Stimulated activated CD4-positive, alpha-beta T cell treated with anti-CD3 and anti-CD28 coated beads, Interleukin-15, amount 100 ng/mL, for 24 hours (primary cell): ENCODE results near the gene TSPAN15.

Experiments
- DNase-seq: peaks from one replicate; pipeline ENCODE4 v3.0.0-alpha.2; 2020

The TSPAN15 gene

GRCh38 chr10:69451209-69451783 lies at the start of gene TSPAN15:
TSS of gene TSPAN15 (plus strand) at chr10:69451465. CDS start at chr10:69451595, 130 bp downstream.
- peak; percentile 89 for DNase-seq

DNA sequence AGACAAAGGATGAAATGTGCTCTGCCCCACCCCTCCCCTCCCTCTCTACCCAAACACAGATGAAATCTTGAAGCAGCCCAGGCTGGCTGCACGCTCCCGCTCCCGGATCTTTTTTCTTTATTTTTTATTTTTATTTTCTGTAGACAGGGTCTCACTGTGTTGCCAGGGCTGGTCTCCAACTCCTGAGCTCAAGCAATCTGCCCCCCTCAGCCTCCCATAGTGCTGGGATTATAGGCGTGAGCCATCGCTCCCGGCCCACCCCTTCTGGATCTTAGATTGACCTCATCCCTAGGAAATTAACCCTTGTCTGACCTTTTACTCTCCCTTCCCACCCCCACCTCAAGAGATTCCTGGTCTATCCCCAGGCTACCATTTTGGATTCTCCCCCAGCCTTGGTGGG lies 48.9 kb upstream of the TSPAN15 start:
- DNase-seq = no peak

GRCh38 chr10:69403066-69403465 lies 48.2 kb upstream of the TSPAN15 start:
- no peak for DNase-seq

- DNase-seq = no peak
These were observed 47.7 kb upstream of the TSPAN15 start for GRCh38 chr10:69403519-69403918.

- DNase-seq = no peak
These were observed 46.5 kb upstream of the TSPAN15 start for GRCh38 chr10:69404786-69405185.

DNA sequence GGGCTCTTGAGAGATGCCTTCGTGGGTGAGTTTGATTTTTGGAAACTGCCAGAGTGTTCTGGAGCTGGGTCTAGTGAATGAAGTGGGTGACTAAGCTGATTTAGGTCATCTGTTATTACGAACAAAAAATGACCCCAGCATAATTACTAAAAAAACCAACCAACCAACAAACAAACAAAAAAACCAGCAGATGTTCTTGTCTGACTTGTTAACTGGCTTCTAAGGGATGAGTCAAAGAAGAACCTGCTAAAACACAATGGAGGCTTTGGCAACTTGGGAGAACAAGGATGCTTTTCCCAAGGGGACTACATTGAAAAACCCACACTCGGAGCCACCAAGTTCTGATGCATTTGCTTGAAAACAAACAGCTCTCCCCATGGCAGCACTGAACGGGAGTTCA lies 46.0 kb upstream of the TSPAN15 start:
- no peak for DNase-seq

- DNase-seq = no peak
These were observed 44.9 kb upstream of the TSPAN15 start for GRCh38 chr10:69406302-69406811.

DNA sequence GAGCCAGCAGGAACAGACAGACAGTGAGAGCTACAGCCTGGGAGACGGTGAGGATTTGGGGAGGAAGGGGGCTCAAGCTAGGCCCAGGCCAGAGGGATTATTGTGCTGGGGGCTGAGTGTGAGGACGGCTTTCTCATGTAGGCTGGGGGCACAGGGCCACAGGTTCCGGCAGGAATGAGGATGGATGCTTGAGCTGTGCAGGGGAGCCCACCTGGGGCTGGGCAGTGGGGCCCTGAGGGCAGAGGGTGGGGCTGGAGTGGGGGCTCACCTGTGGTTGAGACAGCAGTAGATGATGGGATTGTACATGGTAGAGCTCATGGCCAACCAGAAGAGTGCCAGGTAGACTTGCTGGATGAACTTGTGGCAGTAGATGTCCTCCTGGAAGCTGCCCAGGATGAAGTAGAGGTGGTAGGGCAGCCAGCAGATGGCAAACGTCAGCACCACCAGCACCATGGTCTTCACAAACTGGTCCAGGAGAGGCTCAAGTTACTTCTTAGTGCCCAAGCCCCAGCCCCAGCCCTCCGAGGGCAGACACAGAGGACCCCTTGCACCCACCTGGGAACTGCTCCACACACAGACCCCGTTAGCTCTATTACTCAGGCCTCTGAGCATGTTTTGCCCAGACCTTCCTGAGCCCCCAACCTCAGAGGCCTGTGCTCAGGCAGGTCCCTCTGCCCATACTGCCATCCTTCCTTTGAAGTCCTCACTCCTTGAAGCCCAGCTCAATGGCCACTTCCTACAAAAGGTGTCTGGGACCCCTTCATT lies 44.3 kb upstream of the TSPAN15 start:
- DNase-seq = no peak

GRCh38 chr10:69407621-69408301 lies 43.5 kb upstream of the TSPAN15 start:
- peak; percentile 40 for DNase-seq

GRCh38 chr10:69408318-69409175 lies 42.7 kb upstream of the TSPAN15 start:
- DNase-seq = peak; percentile 91

GRCh38 chr10:69409176-69409495 lies 42.1 kb upstream of the TSPAN15 start:
- DNase-seq = no peak

DNA sequence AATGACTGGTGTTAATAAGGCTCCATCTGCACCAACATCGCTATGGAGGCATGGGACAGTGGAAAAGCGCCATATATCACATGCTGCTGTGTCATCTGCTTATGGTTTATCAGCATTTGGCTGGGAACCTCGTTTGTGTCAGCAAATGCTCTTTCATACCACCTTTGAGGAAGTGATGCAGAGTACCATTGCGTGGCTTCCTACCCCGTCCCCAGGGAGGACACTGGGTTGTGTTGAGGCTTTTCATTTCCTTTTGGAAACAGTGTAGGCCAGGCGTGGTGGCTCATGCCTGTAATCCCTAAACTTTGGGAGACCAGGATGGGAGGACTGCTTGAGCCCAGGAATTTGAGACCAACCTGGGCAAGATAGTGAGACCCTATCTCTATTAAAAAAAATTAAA lies 41.3 kb upstream of the TSPAN15 start:
- no peak for DNase-seq

- DNase-seq = no peak
These were observed 40.8 kb upstream of the TSPAN15 start for GRCh38 chr10:69410487-69410886.

GRCh38 chr10:69411476-69411875 lies 39.8 kb upstream of the TSPAN15 start:
- DNase-seq = no peak

- no peak for DNase-seq
These were observed 39.0 kb upstream of the TSPAN15 start for GRCh38 chr10:69412232-69412790.

DNA sequence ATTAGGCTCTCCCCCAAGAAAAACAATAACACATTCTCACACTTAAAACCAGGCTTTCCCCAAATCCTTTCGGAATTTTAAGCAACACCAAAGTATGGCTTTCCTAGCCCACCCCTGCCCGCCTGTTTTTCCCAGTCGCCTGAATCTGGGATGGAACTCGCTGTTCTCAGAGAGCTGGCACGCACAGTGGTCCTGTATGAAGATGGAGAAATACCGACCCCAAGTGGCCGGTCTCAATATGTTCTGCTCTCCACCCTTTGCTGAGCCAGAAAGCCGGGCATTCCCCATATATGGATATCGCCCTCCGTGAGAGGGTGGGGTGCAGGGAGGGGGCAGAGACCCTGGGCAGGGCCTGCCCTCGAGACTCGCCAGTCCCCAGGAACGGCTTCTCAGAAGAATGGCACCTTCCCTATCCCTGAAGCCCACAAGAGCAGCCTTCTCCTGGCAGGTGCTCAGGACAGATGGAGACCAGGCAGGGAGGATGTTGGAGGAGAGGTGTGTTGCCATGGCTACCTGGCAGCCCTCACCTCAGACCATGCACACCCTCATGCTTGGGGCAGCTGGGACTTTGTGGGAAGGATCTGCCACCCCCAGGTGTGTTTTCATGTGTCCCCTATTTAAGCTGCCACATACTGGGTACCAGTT lies 37.9 kb upstream of the TSPAN15 start:
- peak; percentile 57 for DNase-seq

GRCh38 chr10:69414036-69415018 lies 36.9 kb upstream of the TSPAN15 start:
- DNase-seq = no peak

GRCh38 chr10:69415049-69415448 lies 36.2 kb upstream of the TSPAN15 start:
- DNase-seq = no peak

GRCh38 chr10:69415951-69416350 lies 35.3 kb upstream of the TSPAN15 start:
- no peak for DNase-seq

DNA sequence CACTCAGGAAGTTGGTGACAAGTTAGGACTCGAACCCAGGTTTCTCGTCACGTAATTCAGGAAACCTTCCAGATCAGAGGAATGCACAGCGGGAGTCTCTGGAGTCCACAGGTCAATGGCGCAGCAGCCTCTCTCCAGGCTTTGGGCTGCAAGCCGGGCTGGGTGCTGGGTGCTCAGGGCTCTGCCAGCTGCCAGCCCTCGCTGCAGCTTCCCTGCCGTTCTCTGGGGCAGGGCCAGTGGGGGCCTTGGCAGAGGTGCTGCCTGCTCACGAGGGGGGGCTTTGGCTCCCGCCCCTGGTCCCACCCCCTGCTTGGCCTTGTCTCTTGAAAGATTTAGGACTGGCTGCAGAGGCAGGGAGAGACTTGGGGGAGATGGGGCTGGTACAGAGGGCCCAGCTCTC lies 34.6 kb upstream of the TSPAN15 start, which contains the start of gene TACR2:
TSS of gene TACR2 (minus strand) at position 224 of the 400 bp plus-strand sequence. CDS start 595 bp downstream, outside the sequence.
- DNase-seq = no peak

- DNase-seq = no peak
These were observed 33.7 kb upstream of the TSPAN15 start for GRCh38 chr10:69417542-69417941.
